Progenitor cell of endocrine pancreas (in vitro differentiated cells): ENCODE measurements around the gene PTTG2. TPM values are rescaled to one million over a fixed set of nuclear protein-coding genes. Genes with fewer than 3 reads are reported as not detected.

Experiments
- DNase-seq: peaks from one replicate; pipeline ENCODE4 v3.0.0; 2021; ENCODE audit warnings: low spot score; ENCODE audit not compliant: unreplicated experiment
- H3K27ac Mint-ChIP-seq: 2 replicates; pipeline ENCODE4 v1.8.0; 2021; ENCODE audit warnings: mild to moderate bottlenecking, moderate library complexity, mixed read lengths
- H3K27me3 Mint-ChIP-seq: 2 replicates; pipeline ENCODE4 v1.8.0; 2021; ENCODE audit warnings: mixed read lengths
- H3K36me3 Mint-ChIP-seq: 2 replicates; pipeline ENCODE4 v1.8.0; 2022; ENCODE audit warnings: mixed read lengths; ENCODE audit not compliant: insufficient read depth
- H3K4me1 Mint-ChIP-seq: 2 replicates; pipeline ENCODE4 v1.8.0; 2021; ENCODE audit warnings: low read depth, mixed read lengths
- H3K4me3 Mint-ChIP-seq: 2 replicates; pipeline ENCODE4 v1.8.0; 2021; ENCODE audit warnings: low read depth, mild to moderate bottlenecking, moderate library complexity, mixed read lengths
- H3K9me3 Mint-ChIP-seq: 2 replicates; pipeline ENCODE4 v1.8.0; 2021; ENCODE audit warnings: low read depth, mixed read lengths
- total RNA-seq: library from RNA; stranded (reverse); gene quantifications from 2 replicates; pipeline ENCODE4 v1.2.1, GENCODE V29; 2021
- TF ChIP-seq, protein P1 (sequence below): fragments of 200-600 bp; sonication (generic); IDR thresholded peaks from one replicate; pipeline ENCODE4 v1.5.0; 2021; ENCODE audit warnings: antibody characterized with exemption, mild to moderate bottlenecking; ENCODE audit not compliant: unreplicated experiment

The PTTG2 gene
- total RNA-seq, 1 donor from 2014 or later = not detected

- Mint-ChIP-seq H3K27ac (peak overlapping the region; percentile 56), H3K4me1 (peaks cover 30% of the 10 kb centered on the region), H3K4me3 (no peak overlapping the region)
These were observed 29.4 kb downstream of the PTTG2 start for GRCh38 chr4:37989398-37990260.

DNA sequence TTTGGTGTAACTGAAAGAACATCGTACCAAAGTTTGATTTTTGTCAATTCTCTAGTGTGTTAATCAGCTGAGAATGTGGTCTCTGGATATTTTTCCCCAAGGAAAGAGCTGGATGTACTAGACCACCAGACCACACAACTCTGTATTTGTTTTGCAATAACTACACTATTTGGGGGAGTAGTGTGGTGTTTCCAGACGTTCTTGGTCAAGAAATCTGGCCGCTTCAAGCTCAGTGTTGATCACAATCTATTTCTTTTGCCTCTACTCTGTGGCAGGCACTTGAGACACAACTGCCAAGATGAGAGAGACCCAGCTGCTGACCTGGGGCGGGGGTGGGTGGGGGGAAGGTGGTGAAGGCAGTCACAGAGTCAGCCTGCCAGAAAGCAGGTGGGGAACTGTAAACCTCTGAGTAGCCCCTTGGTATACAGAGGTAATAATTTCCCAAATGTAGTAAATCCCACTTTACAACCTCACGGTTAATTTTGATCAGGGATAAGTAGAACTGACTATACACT is 30.6 kb downstream of the PTTG2 start:
- Mint-ChIP-seq H3K36me3 (peaks cover 6% of the 10 kb centered on the region), H3K4me1 (peaks cover 41% of the 10 kb centered on the region), H3K9me3 (peaks cover 4% of the 10 kb centered on the region), H3K27me3 (no peaks in the 10 kb centered on the region), H3K27ac (no peak overlapping the region), H3K4me3 (no peak overlapping the region)
- no peak for DNase-seq
- TF ChIP-seq, protein P1, sequence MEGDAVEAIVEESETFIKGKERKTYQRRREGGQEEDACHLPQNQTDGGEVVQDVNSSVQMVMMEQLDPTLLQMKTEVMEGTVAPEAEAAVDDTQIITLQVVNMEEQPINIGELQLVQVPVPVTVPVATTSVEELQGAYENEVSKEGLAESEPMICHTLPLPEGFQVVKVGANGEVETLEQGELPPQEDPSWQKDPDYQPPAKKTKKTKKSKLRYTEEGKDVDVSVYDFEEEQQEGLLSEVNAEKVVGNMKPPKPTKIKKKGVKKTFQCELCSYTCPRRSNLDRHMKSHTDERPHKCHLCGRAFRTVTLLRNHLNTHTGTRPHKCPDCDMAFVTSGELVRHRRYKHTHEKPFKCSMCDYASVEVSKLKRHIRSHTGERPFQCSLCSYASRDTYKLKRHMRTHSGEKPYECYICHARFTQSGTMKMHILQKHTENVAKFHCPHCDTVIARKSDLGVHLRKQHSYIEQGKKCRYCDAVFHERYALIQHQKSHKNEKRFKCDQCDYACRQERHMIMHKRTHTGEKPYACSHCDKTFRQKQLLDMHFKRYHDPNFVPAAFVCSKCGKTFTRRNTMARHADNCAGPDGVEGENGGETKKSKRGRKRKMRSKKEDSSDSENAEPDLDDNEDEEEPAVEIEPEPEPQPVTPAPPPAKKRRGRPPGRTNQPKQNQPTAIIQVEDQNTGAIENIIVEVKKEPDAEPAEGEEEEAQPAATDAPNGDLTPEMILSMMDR = no peak

More at GRCh38 chr4:37989398-37990260, 29.4 kb downstream of the PTTG2 start:
- Mint-ChIP-seq H3K9me3 (peaks cover 4% of the 10 kb centered on the region), H3K36me3 (peaks cover 6% of the 10 kb centered on the region), H3K27me3 (no peaks in the 10 kb centered on the region)
- no peak for DNase-seq
- TF ChIP-seq, protein P1 = no peak

DNA sequence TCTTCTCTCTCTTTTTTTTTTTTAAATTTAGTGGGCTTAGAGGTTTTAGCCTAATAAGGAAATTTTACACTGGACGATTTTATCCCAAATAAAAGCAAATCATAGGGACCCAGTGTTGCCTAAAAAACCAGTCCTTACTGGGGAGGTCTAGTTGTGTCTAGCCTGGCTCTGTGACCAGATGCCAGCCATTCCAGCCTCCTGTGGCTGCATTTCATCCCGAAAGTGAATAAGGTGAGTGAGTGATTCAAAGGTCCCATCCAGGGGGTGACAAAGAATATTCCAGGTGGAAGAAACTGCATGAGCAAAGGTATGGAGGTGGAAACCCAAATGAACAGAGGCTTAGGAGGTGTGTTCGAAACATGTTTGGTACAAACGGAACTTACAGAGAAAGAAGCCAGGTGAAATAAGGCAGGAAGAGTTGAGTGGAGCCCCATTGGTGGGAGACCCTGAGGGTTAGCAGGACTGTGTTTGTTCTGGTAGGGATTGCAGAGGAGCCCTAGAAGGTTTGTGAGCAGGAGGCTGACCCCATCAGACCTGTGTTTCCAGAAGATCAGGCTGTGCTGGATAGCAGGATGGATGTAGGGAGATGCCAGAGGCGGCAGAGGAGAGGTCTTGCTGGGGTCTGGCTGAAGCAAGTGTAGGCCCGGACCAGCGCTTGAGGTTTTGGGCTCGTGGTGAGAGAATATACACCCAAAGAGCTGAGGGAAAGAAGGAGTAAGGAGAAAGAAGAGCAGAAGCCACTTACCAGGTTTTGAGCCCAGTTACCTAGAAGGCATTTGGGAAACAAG is 31.6 kb downstream of the PTTG2 start:
- Mint-ChIP-seq H3K27ac (peak overlapping the region; percentile 19), H3K36me3 (peaks cover 6% of the 10 kb centered on the region), H3K27me3 (no peaks in the 10 kb centered on the region), H3K4me1 (peaks cover 43% of the 10 kb centered on the region), H3K9me3 (peaks cover 4% of the 10 kb centered on the region), H3K4me3 (no peak overlapping the region)
- no peak for DNase-seq
- TF ChIP-seq, protein P1 = no peak

- Mint-ChIP-seq H3K4me3 (no peak overlapping the region), H3K36me3 (peaks cover 6% of the 10 kb centered on the region), H3K4me1 (peaks cover 38% of the 10 kb centered on the region), H3K27me3 (no peaks in the 10 kb centered on the region), H3K27ac (no peak overlapping the region), H3K9me3 (peaks cover 4% of the 10 kb centered on the region)
- DNase-seq = no peak
- TF ChIP-seq, protein P1 = no peak
These were observed 33.6 kb downstream of the PTTG2 start for GRCh38 chr4:37993806-37994205.

- Mint-ChIP-seq H3K9me3 (peaks cover 4% of the 10 kb centered on the region), H3K4me1 (peaks cover 36% of the 10 kb centered on the region), H3K27me3 (no peaks in the 10 kb centered on the region), H3K36me3 (peaks cover 6% of the 10 kb centered on the region), H3K4me3 (no peak overlapping the region), H3K27ac (no peak overlapping the region)
- DNase-seq = no peak
- TF ChIP-seq, protein P1 = no peak
These were observed 34.4 kb downstream of the PTTG2 start for GRCh38 chr4:37994569-37994968.
